Caco-2 (cell line): ENCODE measurements around the gene RAC2. TPM values are rescaled to one million over a fixed set of nuclear protein-coding genes. Genes with fewer than 3 reads are reported as not detected.

Source experiments
- BruUV-seq: library from RNA; stranded (reverse); fragments of 400-500 nt; replicated peaks from 2 replicates; lab custom pipeline; 2021; lab: Mats Ljungman, UMichigan
- CTCF ChIA-PET: fragments of 300-600 bp; sonication (Branson Sonifier 250); formaldehyde crosslinking; loops from one replicate; lab custom pipeline; 2022; ENCODE audit warnings: antibody characterized with exemption; lab: Charles Lee
- POLR2A ChIA-PET: fragments of 300-600 bp; sonication (Branson Sonifier 250); formaldehyde crosslinking; loops from one replicate; lab custom pipeline; 2022; ENCODE audit warnings: antibody characterized with exemption; lab: Charles Lee
- DNase-seq, 2 experiments: peaks; one replicate each; pipeline versions ENCODE4 v3.0.0 to v3.0.0-alpha.2; 2020 to 2022
- H3K27me3 ChIP-seq: replicated peaks from 2 replicates; pipeline ENCODE4 v1.6.0; 2011; ENCODE audit warnings: low read length; ENCODE audit not compliant: control insufficient read depth, insufficient read depth
- H3K36me3 ChIP-seq: 2 replicates; pipeline ENCODE4 v1.5.1; 2011; ENCODE audit warnings: low read length; ENCODE audit not compliant: control insufficient read depth, insufficient read depth
- H3K4me1 ChIP-seq: fragments of 250-450 bp; sonication (Bioruptor Pico); 2 replicates; pipeline ENCODE4 v1.5.1; 2020; ENCODE audit warnings: mild to moderate bottlenecking
- H3K4me3 ChIP-seq: 2 replicates; pipeline ENCODE4 v1.5.1; 2011; ENCODE audit warnings: low read depth, mild to moderate bottlenecking, control low read depth, low read length
- H3K9me3 ChIP-seq: fragments of 250-450 bp; sonication (Bioruptor Pico); 2 replicates; pipeline ENCODE4 v1.5.1; 2020; ENCODE audit warnings: mild to moderate bottlenecking, moderate library complexity
- H3K27ac Mint-ChIP-seq: one replicate; pipeline ENCODE4 v1.8.0; 2022; ENCODE audit warnings: mixed read lengths; ENCODE audit not compliant: unreplicated experiment
- H3K27me3 Mint-ChIP-seq: one replicate; pipeline ENCODE4 v1.8.0; 2022; ENCODE audit warnings: mixed read lengths; ENCODE audit not compliant: insufficient read depth, unreplicated experiment
- H3K36me3 Mint-ChIP-seq: one replicate; pipeline ENCODE4 v1.8.0; 2022; ENCODE audit warnings: mild to moderate bottlenecking, mixed read lengths; ENCODE audit not compliant: insufficient read depth, unreplicated experiment
- H3K4me1 Mint-ChIP-seq: one replicate; pipeline ENCODE4 v1.8.0; 2022; ENCODE audit warnings: low read depth, mixed read lengths; ENCODE audit not compliant: unreplicated experiment
- H3K4me3 Mint-ChIP-seq: one replicate; pipeline ENCODE4 v1.8.0; 2022; ENCODE audit warnings: mild to moderate bottlenecking, moderate library complexity, mixed read lengths; ENCODE audit not compliant: unreplicated experiment
- H3K9me3 Mint-ChIP-seq: one replicate; pipeline ENCODE4 v1.8.0; 2022; ENCODE audit warnings: mixed read lengths; ENCODE audit not compliant: unreplicated experiment
- intact Hi-C: fragments of 100-400 bp; cut with micrococcal nuclease; formaldehyde crosslinking; loops from one replicate; pipeline ENCODE4 v1.10.0; 2022; ENCODE audit not compliant: unreplicated experiment
- total RNA-seq: library from RNA; stranded (reverse); gene quantifications from 2 replicates; pipeline ENCODE4 v1.2.3, GENCODE V29; 2022
- TF ChIP-seq, protein P1 (sequence below), 2 experiments: fragments of 200-600 bp in 1 of 2; IDR thresholded peaks; 1 replicate in 1 of 2; 2 replicates in 1 of 2; pipeline versions ENCODE4 v1.5.1 to v1.8.0; 2011 to 2022; ENCODE audit warnings: antibody characterized with exemption in 1 of 2, control low read depth in 1 of 2, inconsistent platforms in 1 of 2, low read depth in 1 of 2, low read length in 1 of 2, mild to moderate bottlenecking in 1 of 2, moderate library complexity in 1 of 2; ENCODE audit not compliant: insufficient read depth in 1 of 2, severe bottlenecking in 1 of 2, unreplicated experiment in 1 of 2

Gene RAC2
- total RNA-seq, 1 experiment from 2014 or later: 0.25 TPM

DNA sequence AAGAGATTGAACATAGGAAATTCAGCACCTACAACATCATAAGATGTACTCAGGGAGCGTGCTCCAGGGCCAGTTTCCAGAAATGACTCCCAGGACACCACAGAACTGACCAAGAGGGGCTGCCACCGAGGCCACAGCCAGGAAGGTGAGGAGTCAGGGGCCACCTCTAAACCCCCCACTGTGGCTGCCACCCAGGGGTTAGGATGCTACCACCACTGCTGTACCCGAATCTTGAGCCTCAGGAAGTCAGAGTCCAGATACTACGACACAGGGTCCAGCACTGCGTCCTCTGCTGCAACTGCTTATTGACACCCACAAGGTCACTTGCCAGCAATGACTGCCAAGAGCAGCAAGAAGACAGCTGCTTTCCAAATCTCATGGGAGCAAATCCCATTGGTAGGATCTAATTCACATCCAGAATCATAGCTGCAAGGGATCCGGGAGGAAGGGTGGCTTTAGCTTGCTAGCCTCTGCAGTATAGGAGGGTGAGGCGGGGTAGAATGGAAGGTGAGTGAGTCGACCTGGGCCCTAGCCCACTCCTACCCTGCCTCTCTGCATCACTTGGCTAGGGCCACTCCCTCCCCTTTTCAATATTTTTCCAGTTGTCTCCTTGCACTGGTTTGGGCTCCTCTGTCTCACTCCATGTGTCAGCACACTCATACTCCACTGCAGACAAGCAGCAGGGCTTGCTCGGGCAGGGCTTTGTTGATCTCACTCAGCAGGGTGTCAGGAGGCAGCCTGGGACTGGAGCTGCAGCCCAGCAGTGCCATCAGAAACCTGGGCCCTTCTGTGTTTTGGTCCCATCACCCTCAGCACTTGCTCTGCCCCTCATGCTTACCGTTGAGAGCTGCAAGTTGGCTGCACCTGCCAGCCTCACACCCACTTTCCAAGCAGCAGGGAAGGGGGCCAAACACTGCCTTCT, 20.2 kb upstream of the RAC2 start:
- no peaks in the 10 kb centered on the region; the same call in 1 of the 2 replicates for H3K27me3 ChIP-seq
- DNase-seq: no peak
- no peaks in the 10 kb centered on the region for H3K4me1 Mint-ChIP-seq
- CTCF ChIA-PET: no interaction called here
- peaks cover 3% of the 10 kb centered on the region for H3K27me3 Mint-ChIP-seq
- H3K36me3 ChIP-seq: no peaks in the 10 kb centered on the region
- TF ChIP-seq, protein P1, sequence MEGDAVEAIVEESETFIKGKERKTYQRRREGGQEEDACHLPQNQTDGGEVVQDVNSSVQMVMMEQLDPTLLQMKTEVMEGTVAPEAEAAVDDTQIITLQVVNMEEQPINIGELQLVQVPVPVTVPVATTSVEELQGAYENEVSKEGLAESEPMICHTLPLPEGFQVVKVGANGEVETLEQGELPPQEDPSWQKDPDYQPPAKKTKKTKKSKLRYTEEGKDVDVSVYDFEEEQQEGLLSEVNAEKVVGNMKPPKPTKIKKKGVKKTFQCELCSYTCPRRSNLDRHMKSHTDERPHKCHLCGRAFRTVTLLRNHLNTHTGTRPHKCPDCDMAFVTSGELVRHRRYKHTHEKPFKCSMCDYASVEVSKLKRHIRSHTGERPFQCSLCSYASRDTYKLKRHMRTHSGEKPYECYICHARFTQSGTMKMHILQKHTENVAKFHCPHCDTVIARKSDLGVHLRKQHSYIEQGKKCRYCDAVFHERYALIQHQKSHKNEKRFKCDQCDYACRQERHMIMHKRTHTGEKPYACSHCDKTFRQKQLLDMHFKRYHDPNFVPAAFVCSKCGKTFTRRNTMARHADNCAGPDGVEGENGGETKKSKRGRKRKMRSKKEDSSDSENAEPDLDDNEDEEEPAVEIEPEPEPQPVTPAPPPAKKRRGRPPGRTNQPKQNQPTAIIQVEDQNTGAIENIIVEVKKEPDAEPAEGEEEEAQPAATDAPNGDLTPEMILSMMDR (IDR thresholded peaks at IDR 0.05; ENCODE audit: insufficient read depth in 1 of 2, low read depth in 1 of 2, low read length in 1 of 2, severe bottlenecking in 1 of 2, unreplicated experiment in 1 of 2): no peak
- H3K36me3 Mint-ChIP-seq: no peaks in the 10 kb centered on the region
- no peak overlapping the region for H3K27ac Mint-ChIP-seq
- peaks cover 6% of the 10 kb centered on the region for H3K9me3 Mint-ChIP-seq
- H3K4me1 ChIP-seq: no peaks in the 10 kb centered on the region
- no peak overlapping the region for H3K4me3 Mint-ChIP-seq
- BruUV-seq: no TSS peak
- intact Hi-C loops: no loop called here
- H3K4me3 ChIP-seq: no peak overlapping the region
- POLR2A ChIA-PET: no interaction called here
- peaks cover 11% of the 10 kb centered on the region; the same call in 1 of the 2 replicates for H3K9me3 ChIP-seq

DNA sequence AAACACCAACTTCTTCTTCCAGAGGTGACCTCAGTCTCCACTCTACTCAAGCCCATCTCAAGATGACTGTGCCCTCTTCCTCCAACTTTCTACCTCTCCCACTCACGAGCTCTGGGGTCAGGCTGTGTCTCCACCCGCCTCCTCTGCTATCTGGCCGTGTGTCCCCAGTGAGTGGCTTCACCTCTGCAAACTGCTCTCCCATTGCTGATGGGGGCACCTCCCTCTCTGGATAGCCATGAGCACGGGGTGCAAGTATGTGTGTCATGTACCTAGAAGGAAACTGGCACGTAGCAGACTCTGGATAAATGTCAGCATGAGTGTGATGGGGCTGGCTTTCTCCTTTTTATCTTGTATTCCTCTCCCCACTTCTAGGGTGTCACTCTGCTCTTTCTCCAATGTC, 18.3 kb upstream of the RAC2 start:
- no peak overlapping the region for H3K27ac Mint-ChIP-seq
- intact Hi-C loops: no loop called here
- DNase-seq: no peak
- Histone ChIP-seq H3K36me3 (no peaks in the 10 kb centered on the region), H3K9me3 (peaks cover 11% of the 10 kb centered on the region; the same call in 1 of the 2 replicates), H3K27me3 (no peaks in the 10 kb centered on the region; the same call in 1 of the 2 replicates), H3K4me1 (no peaks in the 10 kb centered on the region), H3K4me3 (no peak overlapping the region)
- no peaks in the 10 kb centered on the region for H3K36me3 Mint-ChIP-seq
- H3K9me3 Mint-ChIP-seq: peaks cover 6% of the 10 kb centered on the region
- ChIA-PET POLR2A (no interaction called here), CTCF (interaction anchor here (0.6 kb wide), 1 partner anchor 37 kb away, joined by 5 read pairs; no protein-coding TSS in a partner anchor)
- TF ChIP-seq, protein P1 (IDR thresholded peaks at IDR 0.05; ENCODE audit: insufficient read depth in 1 of 2, low read depth in 1 of 2, low read length in 1 of 2, severe bottlenecking in 1 of 2, unreplicated experiment in 1 of 2): no peak
- H3K4me1 Mint-ChIP-seq: no peaks in the 10 kb centered on the region
- peaks cover 3% of the 10 kb centered on the region for H3K27me3 Mint-ChIP-seq
- BruUV-seq: no TSS peak
- no peak overlapping the region for H3K4me3 Mint-ChIP-seq

DNA sequence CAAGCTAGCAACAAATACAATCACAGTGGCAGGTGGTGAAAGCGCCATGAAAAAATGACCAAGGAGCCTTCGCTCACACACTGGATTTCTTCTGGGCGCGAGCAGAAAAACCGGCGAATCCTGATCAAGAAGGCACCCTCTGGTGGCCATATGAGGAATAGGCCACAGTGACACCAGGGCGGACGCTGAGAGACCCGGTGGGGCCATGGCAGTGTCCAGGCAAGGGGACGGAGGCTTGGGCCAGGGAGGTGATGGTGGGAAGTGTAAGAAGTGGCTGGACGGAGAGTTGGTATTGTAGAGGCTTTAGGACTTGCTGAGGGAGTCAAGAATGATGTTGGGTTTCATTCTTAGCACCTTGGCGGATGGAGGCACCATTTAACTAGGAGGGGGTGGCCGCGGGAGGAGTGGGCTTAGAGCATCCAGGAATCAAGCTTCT, 16.9 kb upstream of the RAC2 start:
- TF ChIP-seq, protein P1 (IDR thresholded peaks at IDR 0.05; ENCODE audit: insufficient read depth in 1 of 2, low read depth in 1 of 2, low read length in 1 of 2, severe bottlenecking in 1 of 2, unreplicated experiment in 1 of 2): peak; percentile 85 to 90
- intact Hi-C loops: loop anchor here (1.0 to 2.0 kb wide), 2 partner anchors 36 to 94 kb away; no protein-coding TSS in a partner anchor
- Histone ChIP-seq H3K36me3 (no peaks in the 10 kb centered on the region), H3K27me3 (no peaks in the 10 kb centered on the region; the same call in 1 of the 2 replicates), H3K9me3 (peaks cover 11% of the 10 kb centered on the region; the same call in 1 of the 2 replicates), H3K4me3 (no peak overlapping the region), H3K4me1 (no peaks in the 10 kb centered on the region)
- H3K27ac Mint-ChIP-seq: no peak overlapping the region
- H3K27me3 Mint-ChIP-seq: peaks cover 6% of the 10 kb centered on the region
- no peaks in the 10 kb centered on the region for H3K36me3 Mint-ChIP-seq
- ChIA-PET CTCF (interaction anchor here (1.0 to 2.6 kb wide), 3 partner anchors 11 to 195 kb away, joined by 3 to 10 read pairs (median 3); no protein-coding TSS in a partner anchor), POLR2A (no interaction called here)
- DNase-seq: peak; percentile 65 to 67
- no peaks in the 10 kb centered on the region for H3K4me1 Mint-ChIP-seq
- peaks cover 6% of the 10 kb centered on the region for H3K9me3 Mint-ChIP-seq
- H3K4me3 Mint-ChIP-seq: no peak overlapping the region
- BruUV-seq: no TSS peak
